SHP77 treated with DMSO at 0.1 percent for 48 hours (cell line): ENCODE results near the gene SARS1.

Experiments used
- DNase-seq: peaks from one replicate; lab custom pipeline; 2025; lab: John Stamatoyannopoulos, UW

The SARS1 gene

GRCh38 chr1:109249654-109250401, 36.1 kb downstream of the SARS1 start:
- no peak for DNase-seq

DNA sequence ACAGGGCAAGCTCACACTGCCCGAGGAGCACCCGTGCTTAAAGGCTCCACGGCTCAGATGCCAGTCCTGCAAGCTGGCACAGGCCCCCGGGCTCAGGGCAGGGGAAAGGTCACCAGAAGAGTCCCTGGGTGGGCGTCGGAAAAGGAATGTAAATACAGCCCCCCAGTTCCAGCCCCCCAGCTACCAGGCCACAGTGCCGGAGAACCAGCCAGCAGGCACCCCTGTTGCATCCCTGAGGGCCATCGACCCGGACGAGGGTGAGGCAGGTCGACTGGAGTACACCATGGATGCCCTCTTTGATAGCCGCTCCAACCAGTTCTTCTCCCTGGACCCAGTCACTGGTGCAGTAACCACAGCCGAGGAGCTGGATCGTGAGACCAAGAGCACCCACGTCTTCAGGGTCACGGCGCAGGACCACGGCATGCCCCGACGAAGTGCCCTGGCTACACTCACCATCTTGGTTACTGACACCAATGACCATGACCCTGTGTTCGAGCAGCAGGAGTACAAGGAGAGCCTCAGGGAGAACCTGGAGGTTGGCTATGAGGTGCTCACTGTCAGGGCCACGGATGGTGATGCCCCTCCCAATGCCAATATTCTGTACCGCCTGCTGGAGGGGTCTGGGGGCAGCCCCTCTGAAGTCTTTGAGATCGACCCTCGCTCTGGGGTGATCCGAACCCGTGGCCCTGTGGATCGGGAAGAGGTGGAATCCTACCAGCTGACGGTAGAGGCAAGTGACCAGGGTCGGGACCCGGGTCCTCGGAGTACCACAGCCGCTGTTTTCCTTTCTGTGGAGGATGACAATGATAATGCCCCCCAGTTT, 36.9 kb downstream of the SARS1 start:
- no peak for DNase-seq

GRCh38 chr1:109251277-109252166, 37.8 kb downstream of the SARS1 start:
- DNase-seq, result no peak

- no peak for DNase-seq
Measured at GRCh38 chr1:109252167-109252892, 38.6 kb downstream of the SARS1 start.

- no peak for DNase-seq
Measured at GRCh38 chr1:109252893-109253802, 39.4 kb downstream of the SARS1 start.

- DNase-seq, result no peak
Measured at GRCh38 chr1:109253803-109254620, 40.3 kb downstream of the SARS1 start.

DNA sequence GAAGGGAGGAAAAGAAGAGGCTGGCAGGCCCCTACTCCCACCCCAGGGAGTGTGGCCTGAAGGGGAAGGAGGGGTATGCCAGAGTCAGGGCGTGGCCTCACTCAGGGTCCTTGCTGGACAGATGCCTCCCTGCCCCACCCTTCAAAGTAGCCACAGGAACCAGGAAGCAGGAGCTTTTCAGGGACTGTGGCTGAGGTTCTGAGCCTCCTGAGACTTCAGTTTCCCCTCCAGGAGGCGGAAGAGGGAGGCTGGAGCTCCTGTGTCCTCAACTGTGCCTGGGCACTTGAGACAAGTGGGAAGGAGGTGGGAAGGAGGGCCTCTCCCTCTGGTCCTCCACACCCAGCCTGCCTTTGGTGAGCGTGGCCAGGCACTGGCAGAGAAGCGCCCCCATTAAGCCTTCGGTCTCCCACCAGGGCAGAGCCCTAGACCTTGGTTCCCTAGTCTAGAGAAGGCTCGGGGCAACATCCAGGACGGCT, 40.9 kb downstream of the SARS1 start:
- no peak for DNase-seq

GRCh38 chr1:109255097-109255651, 41.5 kb downstream of the SARS1 start:
- no peak for DNase-seq

GRCh38 chr1:109255678-109256077, 42.0 kb downstream of the SARS1 start:
- no peak for DNase-seq

- no peak for DNase-seq
Measured at GRCh38 chr1:109256085-109256484, 42.4 kb downstream of the SARS1 start.

GRCh38 chr1:109256971-109257681, 43.4 kb downstream of the SARS1 start:
- no peak for DNase-seq

DNA sequence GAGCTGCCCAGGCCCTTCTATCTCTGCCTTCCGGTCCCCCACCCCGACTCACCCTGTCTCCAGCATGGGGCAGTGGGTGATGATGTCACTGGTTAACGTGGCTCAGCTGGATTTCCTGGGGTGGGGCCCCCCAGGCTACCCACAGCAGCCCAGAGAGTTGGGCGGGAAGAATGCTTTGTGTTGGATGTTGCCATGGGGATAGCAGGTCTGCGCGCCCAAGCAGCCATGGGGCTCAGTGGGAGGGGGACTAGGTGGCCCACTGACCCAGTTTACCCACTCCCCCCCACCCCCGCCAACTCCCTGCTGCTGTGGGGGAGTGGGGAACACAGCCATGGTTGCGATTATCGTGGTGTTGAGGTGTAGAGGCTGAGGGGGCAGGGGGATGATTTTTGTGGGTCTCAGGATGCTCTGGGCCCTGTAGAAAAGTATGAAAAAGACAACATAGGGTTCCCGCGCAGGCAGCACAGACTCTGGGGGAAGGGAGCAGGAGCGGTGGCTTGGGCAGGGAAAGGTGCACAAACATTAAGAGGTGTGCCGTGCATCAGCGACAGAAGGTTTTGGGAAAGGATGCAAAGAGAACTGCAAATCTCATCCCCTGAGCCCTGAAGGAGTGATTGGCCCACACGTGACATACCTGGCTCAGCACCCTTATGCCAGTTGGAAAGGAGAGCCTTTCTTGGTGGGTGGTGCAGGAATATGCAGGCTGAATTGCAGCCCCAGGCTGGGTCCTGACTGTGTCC, 44.1 kb downstream of the SARS1 start:
- no peak for DNase-seq

GRCh38 chr1:109258481-109259466, 45.1 kb downstream of the SARS1 start:
- DNase-seq, result no peak

GRCh38 chr1:109259674-109260557, 46.2 kb downstream of the SARS1 start:
- no peak for DNase-seq

DNA sequence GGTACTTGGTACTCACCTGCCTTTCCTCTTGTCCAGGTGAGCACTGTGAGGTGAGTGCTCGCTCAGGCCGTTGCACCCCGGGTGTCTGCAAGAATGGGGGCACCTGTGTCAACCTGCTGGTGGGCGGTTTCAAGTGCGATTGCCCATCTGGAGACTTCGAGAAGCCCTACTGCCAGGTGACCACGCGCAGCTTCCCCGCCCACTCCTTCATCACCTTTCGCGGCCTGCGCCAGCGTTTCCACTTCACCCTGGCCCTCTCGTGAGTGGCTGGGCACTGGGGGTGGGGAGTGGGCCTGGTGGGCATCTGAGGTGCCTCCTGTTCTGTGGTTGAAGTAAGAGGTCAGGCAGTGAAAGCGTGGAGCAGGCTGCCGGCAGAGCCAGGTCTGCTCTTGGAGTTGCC, 47.3 kb downstream of the SARS1 start:
- no peak for DNase-seq

DNA sequence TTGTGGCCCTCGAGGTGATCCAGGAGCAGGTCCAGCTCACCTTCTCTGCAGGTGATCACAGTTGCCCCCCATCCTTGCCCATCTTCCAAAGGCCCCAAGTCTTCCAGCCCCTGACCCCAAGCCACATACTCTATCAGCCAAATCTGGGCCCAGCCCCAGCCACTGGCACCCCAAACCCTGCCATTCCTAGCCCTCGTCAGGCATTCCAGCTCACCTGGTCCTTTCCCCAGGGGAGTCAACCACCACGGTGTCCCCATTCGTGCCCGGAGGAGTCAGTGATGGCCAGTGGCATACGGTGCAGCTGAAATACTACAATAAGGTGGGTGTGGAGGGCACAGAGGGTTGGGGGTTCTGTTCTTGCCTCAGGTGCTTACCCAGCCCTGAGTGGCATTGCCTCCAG, 47.9 kb downstream of the SARS1 start:
- no peak for DNase-seq
